ENCODE data around the gene ITPRIP.

DNA sequence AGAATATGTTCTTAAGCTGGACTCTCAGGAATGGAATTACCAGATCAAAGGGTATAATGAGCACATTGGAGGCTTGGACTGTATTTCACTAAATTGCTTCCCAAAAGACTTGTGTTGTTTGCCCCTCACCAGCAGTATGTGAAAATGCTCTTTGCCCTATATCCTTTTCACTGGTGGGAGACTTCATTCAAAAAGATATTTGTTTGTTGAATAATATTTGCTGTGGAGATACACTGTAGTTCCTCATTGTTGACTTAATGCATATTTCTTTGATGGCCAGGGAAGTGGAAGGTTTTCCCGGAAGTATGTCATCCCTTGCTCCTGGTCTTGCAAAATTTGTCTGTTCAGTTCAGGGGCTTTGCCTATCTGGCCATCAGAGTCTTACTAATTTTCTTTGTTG lies 49.9 kb downstream of the ITPRIP start:
- TF ChIP-seq, protein P1, sequence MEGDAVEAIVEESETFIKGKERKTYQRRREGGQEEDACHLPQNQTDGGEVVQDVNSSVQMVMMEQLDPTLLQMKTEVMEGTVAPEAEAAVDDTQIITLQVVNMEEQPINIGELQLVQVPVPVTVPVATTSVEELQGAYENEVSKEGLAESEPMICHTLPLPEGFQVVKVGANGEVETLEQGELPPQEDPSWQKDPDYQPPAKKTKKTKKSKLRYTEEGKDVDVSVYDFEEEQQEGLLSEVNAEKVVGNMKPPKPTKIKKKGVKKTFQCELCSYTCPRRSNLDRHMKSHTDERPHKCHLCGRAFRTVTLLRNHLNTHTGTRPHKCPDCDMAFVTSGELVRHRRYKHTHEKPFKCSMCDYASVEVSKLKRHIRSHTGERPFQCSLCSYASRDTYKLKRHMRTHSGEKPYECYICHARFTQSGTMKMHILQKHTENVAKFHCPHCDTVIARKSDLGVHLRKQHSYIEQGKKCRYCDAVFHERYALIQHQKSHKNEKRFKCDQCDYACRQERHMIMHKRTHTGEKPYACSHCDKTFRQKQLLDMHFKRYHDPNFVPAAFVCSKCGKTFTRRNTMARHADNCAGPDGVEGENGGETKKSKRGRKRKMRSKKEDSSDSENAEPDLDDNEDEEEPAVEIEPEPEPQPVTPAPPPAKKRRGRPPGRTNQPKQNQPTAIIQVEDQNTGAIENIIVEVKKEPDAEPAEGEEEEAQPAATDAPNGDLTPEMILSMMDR (IDR thresholded peaks at IDR 0.05 in 2 of 3, conservative IDR thresholded peaks at IDR 0.05 in 1 of 3; ENCODE audit: borderline replicate concordance in 1 of 3, insufficient read depth in 1 of 3, low read depth in 2 of 3, low read length in 2 of 3), result no peak
- no peak for TF ChIP-seq POLR2A (IDR thresholded peaks at IDR 0.05; ENCODE audit: borderline replicate concordance, extremely low read depth, insufficient read depth, insufficient read length)
- TF ChIP-seq EZH2phosphoT487 (IDR thresholded peaks at IDR 0.05; ENCODE audit: borderline replicate concordance), result no peak
- TF ChIP-seq SP1 (IDR thresholded peaks at IDR 0.05; ENCODE audit: low read depth), result no peak

All from HCT116 (cell line).